GM18870 (cell line): ENCODE data around the gene RENBP.

ENCODE experiments used
- ATAC-seq: cut with Tn5 transposase; IDR thresholded peaks from one replicate; pipeline ENCODE4 v1.9.1; 2021; ENCODE audit warnings: moderate library complexity; ENCODE audit not compliant: unreplicated experiment

Gene RENBP

GRCh38 chrX:153944140-153944799, at the start of gene RENBP:
RENBP (minus strand) TSS chrX:153944643; CDS start chrX:153944610, 33 bp downstream.
- ATAC-seq, result no peak

GRCh38 chrX:153993978-153994377, 49.5 kb upstream of the RENBP start:
- no peak for ATAC-seq

- no peak for ATAC-seq
These were observed 48.6 kb upstream of the RENBP start for GRCh38 chrX:153993079-153993478.

- ATAC-seq, result no peak
These were observed 47.7 kb upstream of the RENBP start for GRCh38 chrX:153992180-153992579.

GRCh38 chrX:153991013-153991580, 46.7 kb upstream of the RENBP start:
- no peak for ATAC-seq

- ATAC-seq, result no peak
These were observed 45.7 kb upstream of the RENBP start for GRCh38 chrX:153989973-153990655.

GRCh38 chrX:153988493-153988892, 44.0 kb upstream of the RENBP start:
- ATAC-seq, result no peak

- no peak for ATAC-seq
These were observed 40.1 kb upstream of the RENBP start for GRCh38 chrX:153984351-153985178.

- no peak for ATAC-seq
These were observed 38.9 kb upstream of the RENBP start for GRCh38 chrX:153983321-153983801.

- no peak for ATAC-seq
These were observed 37.5 kb upstream of the RENBP start for GRCh38 chrX:153981771-153982533.

GRCh38 chrX:153981231-153981630, 36.8 kb upstream of the RENBP start:
- no peak for ATAC-seq

- ATAC-seq, result peak; percentile 45
These were observed 36.0 kb upstream of the RENBP start for GRCh38 chrX:153980394-153980793.

- ATAC-seq, result no peak
These were observed 30.4 kb upstream of the RENBP start for GRCh38 chrX:153974726-153975286.

- ATAC-seq, result no peak
These were observed 29.7 kb upstream of the RENBP start for GRCh38 chrX:153974003-153974725.

GRCh38 chrX:153973127-153974002, 28.9 kb upstream of the RENBP start:
- no peak for ATAC-seq

- ATAC-seq, result peak; percentile 26
These were observed 28.1 kb upstream of the RENBP start, which contains the start of gene TMEM187 for GRCh38 chrX:153972368-153973126. TMEM187 (plus strand) TSS chrX:153972754; CDS start chrX:153982063, 9,309 bp downstream.

- ATAC-seq, result peak; percentile 42
These were observed 27.3 kb upstream of the RENBP start, which contains the start of gene HCFC1 for GRCh38 chrX:153971450-153972367. HCFC1 (minus strand) TSS chrX:153971818; CDS start chrX:153970840, 978 bp downstream.
